Astrocyte of the spinal cord (primary cell): Measurements from ENCODE around the gene PPP2R2D.

Source experiments
- DNase-seq: peaks from one replicate; pipeline ENCODE4 v3.0.0; 2011; ENCODE audit warnings: low read depth, low spot score
- H3K4me3 ChIP-seq: 2 replicates; pipeline ENCODE4 v1.5.1; 2011; ENCODE audit warnings: low read depth, mild to moderate bottlenecking, low read length, moderate library complexity
- in situ Hi-C: cut with HindIII; loops from 2 replicates; pipeline ENCODE4 v1.10.0; 2017; ENCODE audit warnings: low sequenced_read_pairs
- TF ChIP-seq, protein P1 (sequence below): IDR thresholded peaks from 2 replicates; pipeline ENCODE4 v1.5.1; 2012; ENCODE audit warnings: low read depth, mild to moderate bottlenecking, low read length, inconsistent platforms

The PPP2R2D gene

DNA sequence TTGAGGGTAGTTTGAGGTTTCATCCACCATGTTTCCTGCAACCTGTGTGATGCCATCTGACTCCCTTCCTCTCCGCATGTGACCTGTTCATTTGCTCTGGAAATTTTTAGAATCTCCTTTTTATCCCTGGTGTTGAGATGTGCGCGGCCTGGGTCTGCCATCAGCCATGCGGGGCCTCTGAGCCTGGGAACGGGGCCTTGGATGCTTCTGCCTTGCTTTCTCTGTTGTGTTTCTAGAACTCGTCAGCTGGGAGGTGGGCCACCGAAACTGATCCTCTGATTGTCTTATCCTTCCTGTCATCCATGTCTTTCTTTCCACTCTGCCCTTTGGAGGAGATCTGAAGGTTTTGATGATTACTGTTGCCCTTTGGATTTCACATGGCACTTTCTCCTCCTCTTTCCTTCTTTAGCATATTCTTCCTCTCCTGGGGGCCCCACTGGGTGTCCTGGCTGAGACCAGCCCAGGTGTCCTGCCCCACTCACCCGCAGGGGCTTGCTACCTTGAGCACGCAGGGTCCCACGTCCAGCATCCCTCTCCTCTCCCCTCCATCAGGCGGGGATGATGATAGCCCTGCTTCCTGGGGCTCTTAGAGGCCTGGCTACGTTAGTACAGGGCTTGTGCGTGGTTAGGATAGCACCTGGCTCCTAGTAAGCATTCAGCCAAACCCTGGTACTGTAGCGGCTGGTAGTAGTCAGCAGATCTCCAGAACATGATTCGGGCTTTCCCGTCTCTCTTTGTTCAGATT, 29.9 kb downstream of the PPP2R2D start:
- TF ChIP-seq, protein P1, sequence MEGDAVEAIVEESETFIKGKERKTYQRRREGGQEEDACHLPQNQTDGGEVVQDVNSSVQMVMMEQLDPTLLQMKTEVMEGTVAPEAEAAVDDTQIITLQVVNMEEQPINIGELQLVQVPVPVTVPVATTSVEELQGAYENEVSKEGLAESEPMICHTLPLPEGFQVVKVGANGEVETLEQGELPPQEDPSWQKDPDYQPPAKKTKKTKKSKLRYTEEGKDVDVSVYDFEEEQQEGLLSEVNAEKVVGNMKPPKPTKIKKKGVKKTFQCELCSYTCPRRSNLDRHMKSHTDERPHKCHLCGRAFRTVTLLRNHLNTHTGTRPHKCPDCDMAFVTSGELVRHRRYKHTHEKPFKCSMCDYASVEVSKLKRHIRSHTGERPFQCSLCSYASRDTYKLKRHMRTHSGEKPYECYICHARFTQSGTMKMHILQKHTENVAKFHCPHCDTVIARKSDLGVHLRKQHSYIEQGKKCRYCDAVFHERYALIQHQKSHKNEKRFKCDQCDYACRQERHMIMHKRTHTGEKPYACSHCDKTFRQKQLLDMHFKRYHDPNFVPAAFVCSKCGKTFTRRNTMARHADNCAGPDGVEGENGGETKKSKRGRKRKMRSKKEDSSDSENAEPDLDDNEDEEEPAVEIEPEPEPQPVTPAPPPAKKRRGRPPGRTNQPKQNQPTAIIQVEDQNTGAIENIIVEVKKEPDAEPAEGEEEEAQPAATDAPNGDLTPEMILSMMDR, result no peak
- H3K4me3 ChIP-seq, result no peak overlapping the region
- in situ Hi-C loops, result no loop called here
- DNase-seq, result no peak

DNA sequence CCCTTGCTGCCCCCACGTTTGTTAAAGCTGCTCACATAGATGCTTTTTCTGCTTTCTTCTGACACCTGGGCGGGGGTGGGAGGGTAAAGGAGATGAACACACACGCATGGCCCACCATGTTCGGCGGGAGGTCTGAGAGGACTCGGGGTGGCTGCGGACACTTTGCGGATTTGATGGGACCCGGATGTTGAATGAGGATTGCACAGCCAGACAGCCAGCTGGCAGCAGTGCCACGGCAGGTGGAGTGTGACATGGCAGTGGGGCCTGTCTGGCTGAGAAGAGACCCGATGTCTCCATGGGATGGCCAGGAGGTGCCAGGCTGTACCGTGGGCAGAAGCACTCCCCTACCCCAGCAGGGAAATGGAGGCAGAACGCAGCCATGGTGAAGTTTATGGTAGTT, 31.2 kb downstream of the PPP2R2D start:
- no peak for DNase-seq
- TF ChIP-seq, protein P1, result no peak
- H3K4me3 ChIP-seq, result no peak overlapping the region
- in situ Hi-C loops, result no loop called here

DNA sequence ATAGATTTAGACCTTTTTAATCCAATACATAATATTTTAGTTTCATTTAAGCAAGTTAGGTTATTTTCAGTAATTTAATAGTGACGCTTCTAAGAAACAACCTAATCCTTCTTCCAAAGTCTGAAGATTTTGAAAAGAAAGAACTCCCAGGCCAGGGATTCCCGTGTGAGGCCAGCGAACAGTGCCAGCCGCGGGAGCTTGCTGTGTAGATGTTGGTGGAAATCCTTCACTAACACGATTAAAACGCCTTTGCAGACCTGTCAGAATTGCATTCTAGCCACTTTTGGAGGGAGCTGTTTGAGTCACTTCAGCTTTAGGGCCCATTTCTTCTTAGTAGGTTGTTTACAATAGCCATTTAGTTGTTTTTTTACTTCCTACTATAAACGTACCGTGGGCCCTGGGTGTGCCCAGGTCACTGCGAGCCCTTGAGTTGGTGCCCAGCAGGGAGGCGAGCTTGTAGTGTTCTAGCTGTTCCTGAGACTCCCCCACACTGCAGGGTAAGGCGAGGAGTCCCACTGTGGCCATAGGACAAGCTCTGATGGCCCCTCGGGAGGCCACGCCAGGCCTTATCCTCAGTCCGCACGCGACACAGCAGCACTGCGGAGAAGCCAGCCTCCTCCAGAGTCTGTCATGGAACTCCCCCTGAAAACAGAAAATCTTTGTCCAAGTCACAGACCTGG, 32.3 kb downstream of the PPP2R2D start:
- no peak for DNase-seq
- no peak overlapping the region for H3K4me3 ChIP-seq
- in situ Hi-C loops, result no loop called here
- TF ChIP-seq, protein P1, result no peak

DNA sequence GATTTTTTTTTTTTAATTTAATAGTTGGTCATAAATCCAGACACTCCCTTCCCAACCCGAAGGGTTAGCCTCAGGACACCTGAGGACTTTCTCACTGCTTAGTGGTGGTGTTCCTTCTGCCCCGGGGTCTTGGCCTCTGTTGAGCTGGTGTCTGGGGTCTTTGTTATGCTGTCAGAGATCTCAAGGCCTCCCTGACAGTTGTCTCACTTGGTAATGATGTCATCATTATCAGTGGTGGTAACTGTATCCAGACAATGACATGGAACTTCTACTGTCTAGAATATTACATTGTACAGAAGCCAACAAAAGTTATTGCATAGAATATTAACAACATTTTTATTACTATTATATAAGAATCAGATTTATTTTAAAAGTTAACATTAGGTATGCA, 32.9 kb downstream of the PPP2R2D start:
- TF ChIP-seq, protein P1, result no peak
- no peak for DNase-seq
- in situ Hi-C loops, result no loop called here
- H3K4me3 ChIP-seq, result no peak overlapping the region

DNA sequence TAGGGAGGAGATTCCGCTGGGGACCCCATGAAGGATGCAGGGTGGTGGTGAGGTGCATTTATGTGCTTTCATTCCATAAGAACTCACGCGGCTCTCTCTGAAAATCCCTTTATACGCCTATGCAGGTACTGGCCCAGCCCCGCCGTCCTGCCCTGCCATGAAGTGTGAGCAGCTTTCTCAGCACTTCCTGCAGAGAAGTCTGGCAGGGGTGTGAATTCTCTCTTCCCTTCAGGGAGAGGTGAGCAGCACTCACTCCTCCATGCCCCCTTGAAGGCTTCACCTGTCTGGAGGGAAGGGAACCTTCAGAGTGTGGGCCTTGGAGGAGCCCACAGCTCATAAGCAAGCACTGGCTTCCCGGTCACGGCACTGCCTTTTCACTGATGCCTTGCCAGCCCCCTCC, 34.0 kb downstream of the PPP2R2D start:
- TF ChIP-seq, protein P1, result no peak
- no peak for DNase-seq
- in situ Hi-C loops, result no loop called here
- H3K4me3 ChIP-seq, result no peak overlapping the region

DNA sequence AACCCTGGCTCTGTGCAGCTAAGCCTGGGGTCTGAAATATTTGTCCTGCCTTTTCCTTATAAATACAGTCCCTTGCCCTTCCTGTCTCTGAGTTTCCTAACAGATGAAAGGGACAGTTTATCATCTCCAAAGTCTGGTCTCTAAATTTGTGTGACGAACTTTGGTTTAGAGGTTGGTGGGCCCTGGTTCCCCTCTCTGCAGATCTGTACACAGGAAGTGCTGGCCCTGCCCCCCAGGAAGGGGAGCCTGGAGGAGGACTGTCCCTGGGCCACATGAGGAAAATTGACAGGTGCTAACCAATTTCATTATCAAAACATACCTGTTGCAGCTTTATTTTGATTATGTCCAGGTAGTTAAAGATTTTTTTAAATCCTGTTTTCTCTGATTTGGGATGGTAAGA, 34.5 kb downstream of the PPP2R2D start:
- in situ Hi-C loops, result no loop called here
- TF ChIP-seq, protein P1, result no peak
- DNase-seq, result no peak
- H3K4me3 ChIP-seq, result no peak overlapping the region
